EH (cell line): ENCODE measurements around the gene DCAF17.
"Not testable (repeated sequence)": the region's sequence is repeated elsewhere in the genome, so short reads cannot be mapped to it uniquely, and the experiment has no call there.

Experiments
- DNase-seq: peaks from one replicate; pipeline ENCODE4 v3.0.0-alpha.2; 2015; ENCODE audit warnings: low read depth

DCAF17 gene

DNA sequence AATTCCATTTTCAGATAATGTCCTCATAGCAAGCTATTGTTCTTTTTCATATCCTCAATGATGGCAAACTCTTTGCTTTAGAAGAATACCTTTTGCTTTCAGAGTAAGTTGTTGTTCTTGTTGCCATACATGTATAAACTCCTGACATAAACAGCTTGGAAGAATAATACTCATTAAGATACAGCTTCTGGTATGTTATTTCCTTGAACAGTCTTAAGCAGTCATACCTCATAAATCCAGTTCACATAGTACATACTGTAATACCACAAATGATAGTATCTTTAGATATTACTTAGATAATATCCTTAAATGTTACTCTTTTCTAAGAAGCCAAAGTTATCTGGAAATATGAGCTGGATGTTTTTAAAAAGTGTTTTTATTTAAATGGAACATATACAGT lies 23.4 kb upstream of the DCAF17 start:
- DNase-seq, result peak; percentile 52

GRCh38 chr2:171411214-171411613 lies 22.8 kb upstream of the DCAF17 start:
- no peak for DNase-seq

GRCh38 chr2:171411791-171412483 lies 22.1 kb upstream of the DCAF17 start:
- DNase-seq, result peak; percentile 65

DNA sequence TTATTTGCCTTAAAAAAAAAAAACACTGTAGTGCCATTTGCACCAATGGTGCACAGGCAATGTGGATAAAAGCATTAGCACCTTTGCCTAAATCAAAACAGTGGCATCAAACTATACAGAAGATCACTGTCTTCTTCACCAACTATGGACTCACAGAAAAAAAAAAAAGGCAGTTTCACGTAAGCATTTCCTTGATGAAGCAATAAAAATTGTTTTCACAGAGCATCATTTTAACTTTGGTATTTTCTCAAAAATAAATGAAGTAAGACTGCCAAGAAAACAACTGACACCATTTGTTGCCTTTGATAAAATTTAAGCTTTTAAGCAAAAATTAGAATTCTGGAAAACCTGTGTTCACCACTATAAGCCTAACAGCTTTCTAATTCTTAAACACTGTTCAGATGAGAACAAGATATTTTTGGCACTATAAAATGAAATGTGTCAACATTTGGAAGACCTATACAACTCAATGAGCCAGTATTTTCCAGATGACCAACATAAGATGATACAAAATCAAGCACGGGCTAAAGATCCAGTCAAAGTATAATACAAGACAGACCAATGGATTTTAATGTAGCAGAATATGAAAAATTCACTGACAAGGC lies 21.4 kb upstream of the DCAF17 start:
- peak; percentile 28 for DNase-seq

GRCh38 chr2:171414645-171415044 lies 19.4 kb upstream of the DCAF17 start:
- not testable (repeated sequence) for DNase-seq

GRCh38 chr2:171416009-171416926 lies 17.8 kb upstream of the DCAF17 start:
- DNase-seq, result peak; percentile 96

DNA sequence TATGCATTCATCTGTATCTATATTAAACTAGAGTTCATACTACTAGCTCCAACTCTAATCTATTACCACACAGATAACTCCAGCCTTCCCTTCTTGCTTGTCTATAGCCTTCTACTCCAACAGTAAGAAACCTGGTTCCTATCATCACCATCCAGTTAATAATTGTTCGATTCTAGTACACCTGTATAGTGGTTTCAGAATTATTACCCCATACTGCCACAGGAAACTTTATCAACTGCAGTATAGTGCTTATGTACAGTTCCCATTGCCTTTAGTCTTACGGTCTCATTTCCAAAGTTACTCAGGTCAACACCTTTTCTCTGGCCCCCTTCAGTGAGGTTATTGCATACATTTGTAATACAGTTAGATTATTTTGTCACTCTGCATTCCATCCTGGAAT lies 14.7 kb upstream of the DCAF17 start:
- no peak for DNase-seq

GRCh38 chr2:171420728-171421563 lies 13.1 kb upstream of the DCAF17 start:
- no peak for DNase-seq

DNA sequence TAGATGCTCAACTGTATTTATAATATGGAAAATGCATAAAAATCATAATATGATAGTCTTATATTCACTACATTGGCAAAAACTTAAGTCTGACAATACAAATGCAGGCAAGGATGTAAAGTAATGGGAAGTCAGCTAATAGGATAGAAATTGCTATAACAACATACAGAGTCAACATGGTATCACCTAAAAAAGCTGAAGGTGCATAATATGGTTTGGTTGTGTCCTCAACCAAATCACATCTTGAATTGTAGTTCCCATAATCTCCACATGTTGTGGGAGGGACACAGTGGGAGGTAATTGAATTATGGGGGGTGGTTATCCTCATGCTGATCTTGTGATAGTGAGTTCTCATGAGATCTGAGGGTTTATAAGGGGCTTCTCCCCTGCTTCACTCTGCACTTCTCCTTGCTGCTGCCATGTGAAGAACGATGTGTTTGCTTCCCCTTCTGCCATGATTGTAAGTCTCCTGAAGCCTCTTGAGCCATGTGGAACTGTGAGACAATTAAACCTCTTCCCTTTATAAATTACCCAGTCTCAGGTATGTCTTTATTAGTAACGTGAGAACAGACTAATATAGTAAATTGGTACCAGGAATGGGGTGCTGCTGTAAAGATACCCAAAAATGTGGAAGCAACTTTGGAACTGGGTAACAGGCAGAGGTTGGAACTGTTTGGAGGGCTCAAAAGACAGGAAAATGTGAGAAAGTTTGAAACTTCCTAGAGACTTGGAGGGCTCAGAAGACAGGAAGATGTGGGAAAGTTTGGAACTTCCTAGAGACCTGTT lies 11.1 kb upstream of the DCAF17 start:
- DNase-seq, result not testable (repeated sequence)

GRCh38 chr2:171430516-171431410 lies 3.3 kb upstream of the DCAF17 start:
- no peak for DNase-seq

GRCh38 chr2:171431677-171432167 lies 2.3 kb upstream of the DCAF17 start:
- DNase-seq, result no peak

DNA sequence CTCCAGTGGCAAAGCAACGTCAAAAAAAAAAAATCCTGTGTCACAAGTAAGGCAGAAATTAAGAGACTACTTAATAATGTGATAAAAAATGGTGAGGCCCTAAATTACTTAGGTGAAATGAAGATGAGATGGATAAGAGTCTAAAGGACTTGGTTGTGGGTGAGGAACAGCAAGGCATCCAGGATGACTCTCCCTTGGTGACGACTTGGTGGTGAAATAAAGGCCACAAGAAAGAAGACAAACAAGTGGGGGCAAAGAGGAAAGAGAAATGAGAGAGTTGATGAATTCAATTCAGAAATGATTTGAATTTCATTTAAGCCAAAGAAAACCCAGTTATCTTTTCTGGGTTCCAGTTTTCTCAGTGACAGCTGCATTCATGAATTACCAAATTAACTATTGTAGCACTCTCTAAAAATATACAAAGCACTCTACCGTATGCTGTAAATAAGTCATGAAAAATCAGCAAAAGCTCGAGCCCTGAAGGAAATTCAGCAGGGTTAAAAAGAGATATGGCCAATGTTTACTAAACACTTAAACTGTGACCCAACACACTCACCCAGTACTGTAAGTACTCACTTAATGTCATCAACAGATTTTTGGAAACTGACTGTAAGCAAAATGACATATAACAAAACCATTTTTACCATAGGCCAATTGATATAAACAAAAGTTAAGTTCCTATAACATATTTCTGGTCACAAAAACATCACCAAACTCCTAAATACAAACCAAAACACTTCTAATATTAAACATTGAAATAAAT lies 1.6 kb upstream of the DCAF17 start:
- DNase-seq, result peak; percentile 6

- DNase-seq, result no peak
Observed at GRCh38 chr2:171432969-171433762, 860 bp upstream of the DCAF17 start.

- no peak for DNase-seq
Observed at GRCh38 chr2:171433763-171434012, 338 bp upstream of the DCAF17 start, which contains the start of gene METTL8. Gene METTL8 (minus strand): TSS chr2:171433990. CDS start chr2:171392185, 41,805 bp downstream.

DNA sequence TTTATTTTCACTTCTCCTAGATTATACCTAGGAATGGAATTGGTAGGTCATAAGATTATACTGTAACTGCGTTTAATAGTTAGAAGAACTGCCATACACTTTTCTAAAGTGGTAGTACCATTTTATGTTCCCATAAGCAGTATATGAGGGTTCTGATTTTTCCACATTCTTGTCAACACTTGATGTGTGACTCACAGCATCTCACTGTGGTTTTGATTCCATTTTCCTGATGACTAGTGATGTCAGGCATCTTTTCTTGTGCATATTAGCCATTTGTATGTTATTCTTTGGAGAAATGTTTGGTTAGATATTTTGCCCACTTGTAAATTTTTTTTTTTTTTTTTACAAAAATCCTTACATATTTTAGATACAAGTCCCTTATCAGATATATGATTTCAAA lies 2.3 kb downstream of the DCAF17 start:
- peak; percentile 93 for DNase-seq

DNA sequence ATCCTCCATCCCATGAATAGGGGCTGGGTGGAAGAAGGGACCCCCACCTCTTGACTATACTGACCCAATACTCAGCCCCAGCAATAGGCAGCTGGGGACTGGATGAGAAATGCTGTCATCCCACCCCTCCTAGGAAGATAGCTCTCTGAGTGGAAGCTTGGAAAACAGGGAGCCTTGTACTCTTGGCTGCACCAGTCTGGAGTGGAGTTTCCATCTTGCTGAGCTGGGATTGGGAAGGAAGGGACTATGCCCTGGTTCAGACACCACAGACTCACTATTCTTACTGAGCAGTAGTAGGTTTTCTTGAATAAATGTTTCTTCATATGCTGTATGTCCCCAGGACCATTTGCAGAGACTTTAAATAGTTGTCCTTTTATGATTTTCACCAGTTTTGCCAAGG lies 7.4 kb downstream of the DCAF17 start:
- DNase-seq, result no peak

DNA sequence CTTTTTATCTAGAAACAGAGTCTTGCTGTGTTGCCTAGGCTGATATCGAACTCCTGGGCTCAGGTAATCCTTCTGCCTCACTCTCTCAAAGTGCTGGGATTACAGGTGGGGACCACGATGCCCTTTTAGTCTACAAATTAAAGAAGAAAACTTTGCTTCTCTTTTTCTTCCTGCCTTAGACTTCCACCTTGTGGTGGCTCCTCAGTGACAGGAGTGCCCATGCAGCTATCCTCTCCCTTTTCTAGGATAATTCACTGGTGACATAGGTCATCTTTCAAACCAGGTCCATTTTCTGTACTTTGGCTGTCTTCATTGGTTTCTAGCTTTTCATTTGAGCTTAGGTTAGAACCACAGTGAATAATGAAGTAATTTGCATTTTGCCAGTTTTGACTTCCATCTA lies 13.6 kb downstream of the DCAF17 start:
- DNase-seq, result peak; percentile 15

GRCh38 chr2:171451074-171451473 lies 17.0 kb downstream of the DCAF17 start:
- DNase-seq, result peak; percentile 22
